Measurements from ENCODE around the gene CA9. TPM values are rescaled to one million over a fixed set of nuclear protein-coding genes. Genes with fewer than 3 reads are reported as not detected.
A peak's percentile ranks its signal among the peaks of the same experiment; 100 is the strongest.
"Not testable (repeated sequence)": the region's sequence is repeated elsewhere in the genome, so short reads cannot be mapped to it uniquely, and the experiment has no call there.

Gene CA9
- total RNA-seq, 1 donor from 2014 or later = 0.09 TPM

DNA sequence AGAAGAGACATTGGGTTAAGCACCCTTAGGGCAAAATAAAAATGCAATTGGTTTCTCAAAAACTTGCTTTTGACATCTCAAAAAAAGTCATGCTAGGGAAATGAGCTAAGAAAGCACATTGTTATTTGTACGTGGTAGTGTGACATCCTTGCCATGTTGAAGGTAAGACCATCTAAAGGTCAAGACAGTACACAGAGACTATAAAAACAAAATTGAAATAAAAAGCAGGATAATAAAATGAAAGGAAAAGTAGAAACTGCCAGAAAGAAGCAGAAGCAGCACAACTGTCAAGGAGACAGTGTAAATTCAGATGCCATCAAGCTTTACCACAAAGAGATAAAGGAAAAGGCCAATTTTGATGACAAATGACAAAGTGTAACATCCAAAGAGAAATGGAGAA, 34.5 kb upstream of the CA9 start:
- H3K4me2 ChIP-seq; H3K4me3 ChIP-seq; H3K27ac Mint-ChIP-seq; H3K4me1 ChIP-seq; H3K9me3 ChIP-seq (ENCODE audit: low read depth); H3K4me1 Mint-ChIP-seq; H3K27me3 ChIP-seq; H3F3A ChIP-seq (ENCODE audit: low read depth); H3K79me2 ChIP-seq (ENCODE audit: low read depth); H3K27me3 Mint-ChIP-seq (ENCODE audit: insufficient read depth, low read depth); DNase-seq (ENCODE audit: low spot score); H2AFZ ChIP-seq (replicated peaks); H3K27ac ChIP-seq; H3K4me3 Mint-ChIP-seq; H3K9me3 Mint-ChIP-seq; H3K36me3 ChIP-seq; H4K20me1 ChIP-seq (ENCODE audit: low read depth); H3K9ac ChIP-seq: not testable (repeated sequence)
- peaks cover 11% of the 10 kb centered on the region for H3K36me3 Mint-ChIP-seq

DNA sequence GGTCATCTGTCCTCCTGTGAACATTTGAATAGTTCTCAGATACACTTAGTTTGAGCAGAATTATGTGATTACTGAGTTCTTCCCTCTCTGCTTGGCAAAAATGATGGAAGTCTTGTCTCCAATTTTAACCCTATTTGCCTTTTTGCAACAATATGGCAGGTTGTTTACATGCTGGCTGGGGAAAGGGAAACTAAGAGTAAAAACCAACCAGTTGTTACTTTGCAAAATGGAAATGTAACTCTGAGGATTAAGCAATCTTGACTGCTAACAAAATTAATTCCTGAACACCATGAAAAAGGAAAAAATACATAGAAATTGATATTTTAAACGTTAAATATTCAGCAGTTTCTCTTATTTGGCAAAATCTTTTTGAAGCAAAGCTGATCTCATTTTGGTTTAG, 34.1 kb upstream of the CA9 start:
- H3K4me3 Mint-ChIP-seq = no peak overlapping the region

GRCh38 chr9:35640431-35640830, 33.3 kb upstream of the CA9 start:
- Mint-ChIP-seq H3K36me3 (peaks cover 11% of the 10 kb centered on the region), H3K4me3 (peak overlapping the region; percentile 52)
- not testable (repeated sequence) for H3K27me3 ChIP-seq; H4K20me1 ChIP-seq (ENCODE audit: low read depth); DNase-seq (ENCODE audit: low spot score); H3K27ac ChIP-seq; H3K4me2 ChIP-seq; H3K4me1 ChIP-seq; H3K9me3 ChIP-seq (ENCODE audit: low read depth); H3K36me3 ChIP-seq; H3K27me3 Mint-ChIP-seq (ENCODE audit: insufficient read depth, low read depth); H3K9me3 Mint-ChIP-seq; H3K4me1 Mint-ChIP-seq; H2AFZ ChIP-seq (replicated peaks); H3K27ac Mint-ChIP-seq; H3K79me2 ChIP-seq (ENCODE audit: low read depth); H3K4me3 ChIP-seq; H3K9ac ChIP-seq; H3F3A ChIP-seq (ENCODE audit: low read depth)

More for the DNA sequence above, 34.1 kb upstream of the CA9 start:
- Histone ChIP-seq H3K4me1 (no peaks in the 10 kb centered on the region), H3K36me3 (no peaks in the 10 kb centered on the region), H4K20me1 (ENCODE audit: low read depth) (no peaks in the 10 kb centered on the region), H3K4me3 (no peak overlapping the region), H3K27me3 (no peaks in the 10 kb centered on the region), H3K79me2 (ENCODE audit: low read depth) (no peaks in the 10 kb centered on the region), H3K9me3 (ENCODE audit: low read depth) (no peaks in the 10 kb centered on the region), H3K27ac (no peak overlapping the region), H3K4me2 (no peak overlapping the region), H2AFZ (replicated peaks) (no peak overlapping the region), H3F3A (ENCODE audit: low read depth) (no peaks in the 10 kb centered on the region), H3K9ac (no peak overlapping the region)
- H3K36me3 Mint-ChIP-seq = peaks cover 11% of the 10 kb centered on the region
- no peak for DNase-seq (ENCODE audit: low spot score)
- peaks cover 4% of the 10 kb centered on the region for H3K4me1 Mint-ChIP-seq
- no peak overlapping the region for H3K27ac Mint-ChIP-seq
- H3K27me3 Mint-ChIP-seq (ENCODE audit: insufficient read depth, low read depth) = peaks cover under 1% of the 10 kb centered on the region
- peaks cover 8% of the 10 kb centered on the region for H3K9me3 Mint-ChIP-seq
- TF ChIP-seq EZH2 (IDR thresholded peaks at IDR 0.05) (no peak), EZH2phosphoT487 (IDR thresholded peaks at IDR 0.05) (no peak)
- TF ChIP-seq, protein P1, sequence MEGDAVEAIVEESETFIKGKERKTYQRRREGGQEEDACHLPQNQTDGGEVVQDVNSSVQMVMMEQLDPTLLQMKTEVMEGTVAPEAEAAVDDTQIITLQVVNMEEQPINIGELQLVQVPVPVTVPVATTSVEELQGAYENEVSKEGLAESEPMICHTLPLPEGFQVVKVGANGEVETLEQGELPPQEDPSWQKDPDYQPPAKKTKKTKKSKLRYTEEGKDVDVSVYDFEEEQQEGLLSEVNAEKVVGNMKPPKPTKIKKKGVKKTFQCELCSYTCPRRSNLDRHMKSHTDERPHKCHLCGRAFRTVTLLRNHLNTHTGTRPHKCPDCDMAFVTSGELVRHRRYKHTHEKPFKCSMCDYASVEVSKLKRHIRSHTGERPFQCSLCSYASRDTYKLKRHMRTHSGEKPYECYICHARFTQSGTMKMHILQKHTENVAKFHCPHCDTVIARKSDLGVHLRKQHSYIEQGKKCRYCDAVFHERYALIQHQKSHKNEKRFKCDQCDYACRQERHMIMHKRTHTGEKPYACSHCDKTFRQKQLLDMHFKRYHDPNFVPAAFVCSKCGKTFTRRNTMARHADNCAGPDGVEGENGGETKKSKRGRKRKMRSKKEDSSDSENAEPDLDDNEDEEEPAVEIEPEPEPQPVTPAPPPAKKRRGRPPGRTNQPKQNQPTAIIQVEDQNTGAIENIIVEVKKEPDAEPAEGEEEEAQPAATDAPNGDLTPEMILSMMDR (IDR thresholded peaks at IDR 0.05) = no peak

- not testable (repeated sequence) for H3K4me2 ChIP-seq; H3K36me3 ChIP-seq; H3K9me3 ChIP-seq (ENCODE audit: low read depth); H3K4me3 ChIP-seq; H3K79me2 ChIP-seq (ENCODE audit: low read depth); H3K27ac Mint-ChIP-seq; H3K27me3 Mint-ChIP-seq (ENCODE audit: insufficient read depth, low read depth); H3K9ac ChIP-seq; H3K4me1 Mint-ChIP-seq; H3K27me3 ChIP-seq; H2AFZ ChIP-seq (replicated peaks); H3K9me3 Mint-ChIP-seq; H3K4me3 Mint-ChIP-seq; H4K20me1 ChIP-seq (ENCODE audit: low read depth); H3F3A ChIP-seq (ENCODE audit: low read depth); DNase-seq (ENCODE audit: low spot score); H3K4me1 ChIP-seq; H3K27ac ChIP-seq
- peaks cover 11% of the 10 kb centered on the region for H3K36me3 Mint-ChIP-seq
These were observed 32.2 kb upstream of the CA9 start for GRCh38 chr9:35641478-35641877.

- H3K9ac ChIP-seq = no peak overlapping the region
- no peak overlapping the region for H3K27ac ChIP-seq
- H3K9me3 ChIP-seq (ENCODE audit: low read depth) = no peaks in the 10 kb centered on the region
- no peak for TF ChIP-seq EZH2phosphoT487 (IDR thresholded peaks at IDR 0.05)
- no peak overlapping the region for H3K4me3 Mint-ChIP-seq
- no peak overlapping the region for H2AFZ ChIP-seq (replicated peaks)
- peaks cover 8% of the 10 kb centered on the region for H3K4me1 ChIP-seq
- H3K27ac Mint-ChIP-seq = no peak overlapping the region
- H3K4me3 ChIP-seq = no peak overlapping the region
- no peaks in the 10 kb centered on the region for H3K36me3 ChIP-seq
- no peaks in the 10 kb centered on the region for H4K20me1 ChIP-seq (ENCODE audit: low read depth)
- H3K27me3 ChIP-seq = peaks cover 10% of the 10 kb centered on the region
- DNase-seq (ENCODE audit: low spot score) = no peak
- H3K36me3 Mint-ChIP-seq = peaks cover 11% of the 10 kb centered on the region
- peaks cover 8% of the 10 kb centered on the region for H3K9me3 Mint-ChIP-seq
- H3K4me1 Mint-ChIP-seq = peaks cover 18% of the 10 kb centered on the region
- H3K4me2 ChIP-seq = no peak overlapping the region
- H3K27me3 Mint-ChIP-seq (ENCODE audit: insufficient read depth, low read depth) = peaks cover 10% of the 10 kb centered on the region
- no peaks in the 10 kb centered on the region for H3K79me2 ChIP-seq (ENCODE audit: low read depth)
- peaks cover 16% of the 10 kb centered on the region for H3F3A ChIP-seq (ENCODE audit: low read depth)
These were observed 30.7 kb upstream of the CA9 start for GRCh38 chr9:35643046-35643445.

DNA sequence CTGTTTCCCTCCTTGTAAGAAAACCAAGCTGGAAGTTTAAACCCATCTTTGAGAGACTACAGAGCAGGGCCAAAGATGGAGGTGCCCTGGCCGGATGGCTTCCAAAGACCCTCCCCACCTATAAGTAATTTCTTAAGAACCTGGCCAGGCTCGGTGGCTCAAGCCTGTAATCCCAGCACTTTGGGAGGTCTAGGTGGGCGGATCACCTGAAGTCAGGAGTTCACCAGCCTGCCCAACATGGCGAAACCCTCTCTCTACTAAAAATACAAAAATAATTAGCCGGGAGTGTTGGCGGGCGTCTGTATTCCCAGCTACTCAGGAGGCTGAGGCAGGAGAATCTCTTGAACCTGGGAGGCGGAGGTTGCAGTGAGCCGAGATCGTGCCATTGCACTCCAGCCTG, 28.0 kb upstream of the CA9 start:
- H3K27ac ChIP-seq; H3K79me2 ChIP-seq (ENCODE audit: low read depth); H3K9me3 ChIP-seq (ENCODE audit: low read depth); H4K20me1 ChIP-seq (ENCODE audit: low read depth); H3K9ac ChIP-seq; DNase-seq (ENCODE audit: low spot score); H3K9me3 Mint-ChIP-seq; H3K36me3 Mint-ChIP-seq; H3K27ac Mint-ChIP-seq; H3K36me3 ChIP-seq: not testable (repeated sequence)
- H3K4me3 Mint-ChIP-seq = peak overlapping the region; percentile 90
- H3K4me3 ChIP-seq = peak overlapping the region; percentile 63
- peaks cover 17% of the 10 kb centered on the region for H3F3A ChIP-seq (ENCODE audit: low read depth)
- peaks cover 14% of the 10 kb centered on the region for H3K27me3 ChIP-seq
- peak overlapping the region; percentile 75 for H2AFZ ChIP-seq (replicated peaks)
- peaks cover 13% of the 10 kb centered on the region for H3K4me1 ChIP-seq
- H3K4me2 ChIP-seq = peak overlapping the region; percentile 80
- peaks cover 13% of the 10 kb centered on the region for H3K27me3 Mint-ChIP-seq (ENCODE audit: insufficient read depth, low read depth)
- peaks cover 26% of the 10 kb centered on the region for H3K4me1 Mint-ChIP-seq

Data from neural progenitor cell (in vitro differentiated cells).